Lung (tissue), 12 donors: ENCODE measurements around the gene ABCC6. TPM values are rescaled to one million over a fixed set of nuclear protein-coding genes. Genes with fewer than 3 reads are reported as not detected.
"Not testable (repeated sequence)": the region's sequence is repeated elsewhere in the genome, so short reads cannot be mapped to it uniquely, and the experiment has no call there.

Experiments
- ATAC-seq: fragments of 200-7000 bp; cut with Tn5 transposase; one replicate; pipeline ENCODE4 v1.9.1; 2020; ENCODE audit warnings: moderate number of reproducible peaks; ENCODE audit not compliant: insufficient read depth, low FRiP score
- DNase-seq, 3 donors: peaks; one replicate each; pipeline ENCODE4 v3.0.0-alpha.2; 2013 to 2017
- H3K27ac ChIP-seq, 2 donors: one replicate each; pipeline ENCODE4 v1.5.1; 2013; ENCODE audit warnings: mild to moderate bottlenecking in 2 of 2, moderate library complexity in 2 of 2, control low read depth in 1 of 2, inconsistent platforms in 1 of 2, low read depth in 1 of 2, low read length in 1 of 2
- H3K27me3 ChIP-seq, 3 donors: one replicate each; pipeline ENCODE4 v1.5.1; 2013; ENCODE audit warnings: low read length in 2 of 3; ENCODE audit not compliant: control insufficient read depth in 3 of 3, insufficient read depth in 3 of 3
- H3K36me3 ChIP-seq, 4 donors: one replicate each; pipeline ENCODE4 v1.5.1; 2013; ENCODE audit warnings: low read length in 4 of 4, mild to moderate bottlenecking in 1 of 4, moderate library complexity in 1 of 4; ENCODE audit not compliant: control insufficient read depth in 4 of 4, insufficient read depth in 4 of 4
- H3K4me1 ChIP-seq, 5 donors: one replicate each; pipeline ENCODE4 v1.5.1; 2013; ENCODE audit warnings: low read length in 5 of 5, mild to moderate bottlenecking in 2 of 5, moderate library complexity in 1 of 5; ENCODE audit not compliant: control insufficient read depth in 5 of 5, insufficient read depth in 5 of 5
- H3K4me3 ChIP-seq: one replicate; pipeline ENCODE4 v1.5.1; 2013; ENCODE audit warnings: mild to moderate bottlenecking, control low read depth, moderate library complexity
- H3K9ac ChIP-seq, 2 donors: one replicate each; pipeline ENCODE4 v1.5.1; 2013; ENCODE audit warnings: low read length in 2 of 2, control low read depth in 1 of 2; ENCODE audit not compliant: insufficient read depth in 1 of 2
- H3K9me3 ChIP-seq, 4 donors: one replicate each; pipeline ENCODE4 v1.5.1; 2013; ENCODE audit warnings: low read length in 3 of 4, mild to moderate bottlenecking in 1 of 4, moderate library complexity in 1 of 4; ENCODE audit not compliant: control insufficient read depth in 4 of 4, insufficient read depth in 3 of 4
- CTCF ChIP-seq: IDR thresholded peaks from 2 replicates; pipeline ENCODE4 v1.5.1; 2012; ENCODE audit warnings: mild to moderate bottlenecking; ENCODE audit errors: control extremely low read depth, extremely low read depth
- WGBS, 2 donors: extraction: QIAGEN DNeasy Blood & Tissue Kit; methylation state at CpG; one replicate each; pipeline ENCODE4 v1.1.7; 2013; 5-methylcytosine and 5-hydroxymethylcytosine counted together
- polyA plus RNA-seq, 2 donors: library from polyadenylated mRNA; stranded (reverse); fragments of 200-250 nt; gene quantifications; one replicate each; pipeline ENCODE4 v1.2.1, GENCODE V29; 2013
- total RNA-seq, 2 donors: library from RNA; depleted of rRNA in 1 of 2; stranded (reverse); fragments of >200 nt in 1 of 2; gene quantifications; one replicate each; pipeline ENCODE4 v1.2.1, GENCODE V29; 2014 to 2021
- donor health status: control.
- donor health status: control.
- donor health status: Bipolar disorder and iron deficiency.
- donor health status: healthy.
- donor health status: DM: yes; HTN: yes; CAD: no.

Gene ABCC6
- total and polyA plus RNA-seq, 4 donors = 10.0 to 37.0 (median 23.9) TPM

DNA sequence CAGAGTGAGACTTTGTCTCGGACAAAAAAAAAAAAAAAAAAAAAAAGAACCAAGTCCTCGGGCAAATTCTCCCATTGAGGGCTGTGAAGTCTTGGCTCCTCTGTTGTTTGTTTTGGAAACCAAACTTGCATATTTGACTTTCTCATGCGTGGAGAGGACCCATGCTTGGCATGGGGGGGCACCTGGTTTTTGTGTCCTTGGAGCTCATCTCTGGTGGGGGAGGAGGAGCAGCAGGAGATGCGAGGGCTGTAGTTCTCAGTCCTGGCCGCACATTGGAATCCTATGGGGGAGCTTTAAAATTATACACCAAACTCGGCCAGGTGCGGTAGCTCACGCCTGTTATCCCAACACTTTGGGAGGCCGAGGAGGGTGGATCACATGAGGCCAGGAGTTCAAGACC is 74.5 kb downstream of the ABCC6 start:
- ATAC-seq = no peak
- H3K9ac ChIP-seq = no peak overlapping the region
- no peak for DNase-seq
- H3K27me3 ChIP-seq = no peaks in the 10 kb centered on the region
- H3K9me3 ChIP-seq = no peaks in the 10 kb centered on the region
- no peak overlapping the region for H3K4me3 ChIP-seq
- no peak for TF ChIP-seq CTCF
- H3K36me3 ChIP-seq = peaks cover 0 to 14% (median 0%) of the 10 kb centered on the region in 4 donors
- WGBS, 2 donors = 83 to 94% methylated on average over 9 of the region's 9 CpGs
- peaks cover 0 to 16% (median 4%) of the 10 kb centered on the region in 5 donors for H3K4me1 ChIP-seq
- no peak overlapping the region for H3K27ac ChIP-seq

GRCh38 chr16:16148000-16148599 is 75.2 kb downstream of the ABCC6 start:
- peaks cover 0 to 16% (median 4%) of the 10 kb centered on the region in 5 donors for H3K4me1 ChIP-seq
- 86% methylated on average over 15 of the region's 15 CpGs for WGBS, 2 donors
- H3K27ac ChIP-seq, ATAC-seq, H3K27me3 ChIP-seq, H3K4me3 ChIP-seq, H3K9ac ChIP-seq, H3K9me3 ChIP-seq: not testable (repeated sequence)
- DNase-seq = peak in 2 of 3 donors; percentile 18 to 24
- peaks cover 0 to 15% (median 0%) of the 10 kb centered on the region in 4 donors for H3K36me3 ChIP-seq

DNA sequence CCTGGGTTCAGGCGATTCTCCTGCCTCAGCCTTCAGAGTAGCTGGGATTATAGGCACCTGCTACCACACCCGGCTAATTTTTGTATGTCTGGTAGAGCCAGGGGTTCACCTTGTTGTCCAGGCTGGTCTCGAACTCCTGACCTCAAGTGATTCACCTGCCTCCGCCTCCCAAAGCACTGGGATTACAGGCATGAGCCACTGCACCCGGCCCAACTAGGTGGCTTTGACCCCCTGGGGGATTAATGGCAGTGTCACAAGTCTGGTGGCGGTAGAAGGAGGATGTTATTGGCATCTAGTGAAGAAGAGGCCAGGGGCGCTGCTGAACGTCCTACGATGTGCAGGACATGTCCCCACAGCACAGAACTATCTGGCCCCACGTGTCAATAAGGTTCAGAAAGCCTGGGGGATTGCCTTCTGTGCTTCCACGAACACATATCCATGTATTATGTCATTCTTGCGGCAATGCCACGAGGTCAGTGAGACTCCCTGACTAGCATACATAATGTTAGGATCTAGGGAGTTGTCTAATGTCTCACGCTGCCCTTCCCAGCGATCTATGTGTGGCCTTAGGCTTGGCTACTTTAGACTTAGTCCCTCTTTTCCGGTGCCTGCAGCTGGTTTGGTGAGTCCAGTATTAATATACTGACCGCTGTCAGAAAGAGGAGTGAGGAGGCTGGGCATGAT is 75.8 kb downstream of the ABCC6 start:
- 91 to 92% methylated on average over 17 of the region's 17 CpGs for WGBS, 2 donors
- Histone ChIP-seq H3K36me3 (peaks cover 0 to 15% (median under 1%) of the 10 kb centered on the region in 4 donors), H3K9me3 (no peaks in the 10 kb centered on the region), H3K9ac (no peak overlapping the region), H3K4me3 (no peak overlapping the region), H3K27me3 (no peaks in the 10 kb centered on the region), H3K27ac (no peak overlapping the region), H3K4me1 (peaks cover 0 to 16% (median 4%) of the 10 kb centered on the region in 5 donors)
- no peak for ATAC-seq
- DNase-seq = no peak
- TF ChIP-seq CTCF = no peak
